PC-3 (cell line): Measurements from ENCODE around the gene PVALEF.

Experiments used
- EZH2 ChIP-seq: fragments of 300-600 bp; sonication (generic); IDR thresholded peaks from one replicate; pipeline ENCODE4 v1.6.1; 2017; ENCODE audit warnings: antibody characterized with exemption, mild to moderate bottlenecking, low read length; ENCODE audit not compliant: unreplicated experiment
- EZH2phosphoT487 ChIP-seq: fragments of 300-600 bp; sonication (generic); IDR thresholded peaks from 2 replicates; pipeline ENCODE4 v1.6.1; 2018; ENCODE audit warnings: mild to moderate bottlenecking, antibody characterized with exemption, low read length, borderline replicate concordance
- TF ChIP-seq, protein P1 (sequence below): fragments of 300-600 bp; sonication (generic); conservative IDR thresholded peaks from 2 replicates; pipeline ENCODE4 v1.5.1; 2017; ENCODE audit warnings: antibody characterized with exemption, low read depth, mild to moderate bottlenecking, low read length

- TF ChIP-seq, protein P1, sequence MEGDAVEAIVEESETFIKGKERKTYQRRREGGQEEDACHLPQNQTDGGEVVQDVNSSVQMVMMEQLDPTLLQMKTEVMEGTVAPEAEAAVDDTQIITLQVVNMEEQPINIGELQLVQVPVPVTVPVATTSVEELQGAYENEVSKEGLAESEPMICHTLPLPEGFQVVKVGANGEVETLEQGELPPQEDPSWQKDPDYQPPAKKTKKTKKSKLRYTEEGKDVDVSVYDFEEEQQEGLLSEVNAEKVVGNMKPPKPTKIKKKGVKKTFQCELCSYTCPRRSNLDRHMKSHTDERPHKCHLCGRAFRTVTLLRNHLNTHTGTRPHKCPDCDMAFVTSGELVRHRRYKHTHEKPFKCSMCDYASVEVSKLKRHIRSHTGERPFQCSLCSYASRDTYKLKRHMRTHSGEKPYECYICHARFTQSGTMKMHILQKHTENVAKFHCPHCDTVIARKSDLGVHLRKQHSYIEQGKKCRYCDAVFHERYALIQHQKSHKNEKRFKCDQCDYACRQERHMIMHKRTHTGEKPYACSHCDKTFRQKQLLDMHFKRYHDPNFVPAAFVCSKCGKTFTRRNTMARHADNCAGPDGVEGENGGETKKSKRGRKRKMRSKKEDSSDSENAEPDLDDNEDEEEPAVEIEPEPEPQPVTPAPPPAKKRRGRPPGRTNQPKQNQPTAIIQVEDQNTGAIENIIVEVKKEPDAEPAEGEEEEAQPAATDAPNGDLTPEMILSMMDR: no peak
- TF ChIP-seq EZH2: no peak
- TF ChIP-seq EZH2phosphoT487: no peak
Measured at GRCh38 chr17:81171941-81172340, 6.6 kb downstream of the PVALEF start.
